Pancreas (tissue), 10 donors: ENCODE measurements around the gene DCP1A. TPM values are rescaled to one million over a fixed set of nuclear protein-coding genes. Genes with fewer than 3 reads are reported as not detected.
"Not testable (repeated sequence)": the region's sequence is repeated elsewhere in the genome, so short reads cannot be mapped to it uniquely, and the experiment has no call there.

ENCODE experiments used
- ATAC-seq, 4 donors: fragments of 200-7000 bp; cut with Tn5 transposase; one replicate each; pipeline versions ENCODE4 v1.8.0 to v1.9.1; 2020; ENCODE audit warnings: mild to moderate bottlenecking in 4 of 4, moderate library complexity in 4 of 4
- DNase-seq, 6 donors: peaks; one replicate each; pipeline ENCODE4 v3.0.0-alpha.2; 2020
- FAIRE-seq: peaks from 2 replicates; lab custom pipeline; 2012; peaks lifted over from hg19 to GRCh38; lab: Jason Lieb, UNC
- H3K27ac ChIP-seq, 4 donors: fragments of 200-600 bp; sonication (generic); 1 replicate in 3 of 4; 2 replicates in 1 of 4; pipeline versions ENCODE4 v1.5.0 to v1.8.0; 2020
- H3K27me3 ChIP-seq, 4 donors: fragments of 200-600 bp; one replicate each; pipeline ENCODE4 v1.8.0; 2021
- H3K36me3 ChIP-seq, 3 donors: fragments of 200-600 bp; sonication (generic) in 1 of 3; one replicate each; pipeline versions ENCODE4 v1.5.0 to v1.8.0; 2020 to 2021
- H3K4me1 ChIP-seq, 3 donors: fragments of 200-600 bp; one replicate each; pipeline ENCODE4 v1.8.0; 2021
- H3K4me3 ChIP-seq, 4 donors: fragments of 200-600 bp; sonication (generic) in 2 of 4; one replicate each; pipeline versions ENCODE4 v1.5.0 to v1.8.0; 2020 to 2021
- H3K9me3 ChIP-seq, 4 donors: fragments of 200-600 bp; one replicate each; pipeline ENCODE4 v1.8.0; 2021
- CTCF ChIP-seq, 4 donors: fragments of 200-600 bp; sonication (generic) in 3 of 4; IDR thresholded peaks; one replicate each; pipeline versions ENCODE4 v1.5.0 to v1.8.0; 2021; ENCODE audit warnings: antibody characterized with exemption in 4 of 4
- WGBS, 2 donors: extraction: QIAGEN DNeasy Blood & Tissue Kit; methylation state at CpG; one replicate each; pipeline ENCODE4 v1.1.7; 2013; 5-methylcytosine and 5-hydroxymethylcytosine counted together
- intact Hi-C, 3 donors: fragments of 100-400 bp; cut with DNase I; formaldehyde crosslinking; loops; one replicate each; pipeline versions ENCODE4 v1.11.1 to v1.14.2; 2022
- polyA plus RNA-seq, 2 donors: library from polyadenylated mRNA; stranded (reverse); fragments of 200-250 nt; gene quantifications; one replicate each; pipeline ENCODE4 v1.2.3, GENCODE V29; 2013
- total RNA-seq, 6 donors: library from RNA; stranded (reverse); fragmentation: NEBNext Ultra II Directional in 4 of 6; extraction: Animal tissue kit (Norgen Biotek cat#: 25700) in 4 of 6; gene quantifications; one replicate each; pipeline versions ENCODE4 v1.2.1 to v1.2.4, GENCODE V29; 2021 to 2023
- donor health status: healthy with polysubstance abuse.
- donor health status: DM: no; HTN: no; CAD: no; lungs with moderate emphysema.
- donor health status: DM: no; HTN: no; CAD: no.
- donor health status: control.
- donor health status: control.
- donor health status: Bipolar disorder and iron deficiency.
- donor health status: DM: yes; HTN: yes; CAD: no.
- donor health status: DM: no; HTN: no; CAD: no.
- donor health status: DM: no; HTN: no; CAD: no.
- donor health status: DM: yes; HTN: yes; CAD: no.

The DCP1A gene
- total and polyA plus RNA-seq, 8 donors = 4.9 to 13.9 (median 6.9) TPM

GRCh38 chr3:53255423-53255774 is 91.9 kb downstream of the DCP1A start:
- Histone ChIP-seq H3K4me1 (peaks cover 9 to 25% (median 18%) of the 10 kb centered on the region in 3 donors), H3K36me3 (no peaks in the 10 kb centered on the region), H3K4me3 (peak overlapping the region; percentile 77 to 99 (median 84)), H3K27ac (peak overlapping the region; percentile 56 to 83 (median 74)), H3K9me3 (no peaks in the 10 kb centered on the region), H3K27me3 (no peaks in the 10 kb centered on the region)
- intact Hi-C loops = no loop called here
- TF ChIP-seq CTCF (IDR thresholded peaks at IDR 0.05) = no peak
- ATAC-seq (peak; percentile 44 to 61 (median 50)), DNase-seq (peak in 3 of 6 donors; percentile 32 to 60 (median 56)), FAIRE-seq (no peak)
- WGBS, 2 donors = 0% methylated on average over 22 to 44 of the region's 44 CpGs

DNA sequence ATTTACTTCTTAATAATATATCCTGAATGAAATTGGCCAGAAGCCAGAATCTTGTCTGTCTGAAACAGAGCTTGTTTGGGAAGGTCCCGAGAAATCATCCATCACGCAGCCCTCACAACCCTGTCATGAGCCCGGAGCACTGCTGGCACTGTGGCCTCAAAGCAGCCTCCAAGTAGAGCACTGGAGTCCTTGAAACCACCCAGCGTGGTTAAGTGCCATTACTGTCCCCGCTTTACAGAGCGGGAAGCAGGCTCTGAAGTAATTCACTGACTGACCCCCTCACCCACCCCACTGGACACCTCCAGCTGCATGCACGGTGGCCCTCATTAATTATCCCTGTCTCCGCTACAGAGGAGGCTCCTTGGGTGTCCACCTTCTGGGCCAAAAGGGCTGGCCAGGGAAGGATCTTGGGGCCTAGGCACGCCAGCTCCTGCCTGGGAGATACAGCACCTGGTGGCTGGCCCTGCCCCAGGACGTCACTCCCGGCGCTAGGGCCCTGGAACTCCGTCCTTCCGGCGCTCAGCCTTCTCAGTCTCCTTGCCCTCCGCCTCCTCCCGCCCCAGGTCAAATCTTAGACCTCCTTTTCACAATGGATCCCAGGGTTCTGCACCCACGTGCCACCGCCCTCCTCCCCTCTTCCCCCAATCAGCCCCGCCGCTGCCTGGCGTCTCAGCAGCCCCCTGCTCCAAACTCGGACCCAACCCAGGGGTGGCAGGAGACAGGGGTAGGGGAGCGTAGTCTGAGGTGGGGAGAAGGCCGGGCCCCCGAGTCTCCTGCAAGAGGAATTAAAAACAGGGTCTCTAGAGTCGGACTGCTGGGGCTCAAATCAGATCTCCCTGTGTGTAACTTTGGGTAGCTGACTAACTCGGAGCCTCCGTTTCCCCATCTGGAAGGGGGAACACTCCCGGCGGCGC is 92.6 kb downstream of the DCP1A start:
- DNase-seq = peak; percentile 89 to 96 (median 94)
- H3K27me3 ChIP-seq = no peaks in the 10 kb centered on the region
- H3K27ac ChIP-seq = peak overlapping the region; percentile 56 to 83 (median 74)
- ATAC-seq = peak; percentile 84 to 90 (median 85)
- no peaks in the 10 kb centered on the region for H3K9me3 ChIP-seq
- peak overlapping the region; percentile 77 to 99 (median 84) for H3K4me3 ChIP-seq
- intact Hi-C loops = no loop called here
- 1% methylated on average over 30 to 32 of the region's 32 CpGs for WGBS, 2 donors
- no peak for TF ChIP-seq CTCF (IDR thresholded peaks at IDR 0.05)
- H3K36me3 ChIP-seq = no peaks in the 10 kb centered on the region
- peaks cover 9 to 26% (median 18%) of the 10 kb centered on the region in 3 donors for H3K4me1 ChIP-seq
- no peak for FAIRE-seq

GRCh38 chr3:53253707-53254508 is 93.4 kb downstream of the DCP1A start:
- peak overlapping the region; percentile 56 to 83 (median 74) for H3K27ac ChIP-seq
- H3K36me3 ChIP-seq = no peaks in the 10 kb centered on the region
- H3K27me3 ChIP-seq = no peaks in the 10 kb centered on the region
- FAIRE-seq (no peak), ATAC-seq (peak in 3 of 4 donors; percentile 0 to 1 (median 0)), DNase-seq (peak in 1 of 6 donors; percentile 38)
- TF ChIP-seq CTCF (IDR thresholded peaks at IDR 0.05) = no peak
- H3K4me1 ChIP-seq = peaks cover 9 to 32% (median 18%) of the 10 kb centered on the region in 3 donors
- no peaks in the 10 kb centered on the region for H3K9me3 ChIP-seq
- intact Hi-C loops = no loop called here
- H3K4me3 ChIP-seq = peak overlapping the region in 3 of 4 donors; percentile 77 to 99 (median 79)
- WGBS, 2 donors = 39 to 42% methylated on average over 7 of the region's 7 CpGs

GRCh38 chr3:53252947-53253322 is 94.4 kb downstream of the DCP1A start:
- ATAC-seq, H3K27me3 ChIP-seq, H3K9me3 ChIP-seq, FAIRE-seq, intact Hi-C loops, H3K36me3 ChIP-seq, DNase-seq: not testable (repeated sequence)
- peak overlapping the region in 1 of 4 donors; percentile 2 for H3K4me3 ChIP-seq
- 84% methylated on average over 8 of the region's 8 CpGs for WGBS, 2 donors
- peak overlapping the region in 2 of 4 donors; percentile 10 to 83 for H3K27ac ChIP-seq
- H3K4me1 ChIP-seq = peaks cover 9 to 32% (median 18%) of the 10 kb centered on the region in 3 donors
